Measurements from ENCODE around the gene QRSL1.

DNA sequence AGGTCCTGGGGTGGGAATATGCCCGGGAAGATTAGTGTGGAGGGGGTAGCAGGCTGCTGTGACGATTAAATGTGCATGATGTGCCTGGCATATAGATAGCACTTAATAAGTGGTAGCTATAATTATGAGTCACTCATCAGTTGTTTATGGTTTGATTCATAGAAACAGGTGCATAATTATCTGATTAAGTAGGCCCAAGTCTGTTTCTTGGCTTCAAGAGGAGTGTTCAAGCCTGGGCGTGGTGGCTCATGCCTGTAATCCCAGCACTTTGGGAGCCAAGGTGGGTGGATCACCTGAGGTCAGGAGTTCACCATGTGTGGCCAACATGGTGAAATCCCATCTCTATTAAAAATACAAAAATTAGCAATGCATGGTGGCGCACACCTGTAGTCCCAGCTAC, 74.9 kb downstream of the QRSL1 start:
- TF ChIP-seq, protein P1, sequence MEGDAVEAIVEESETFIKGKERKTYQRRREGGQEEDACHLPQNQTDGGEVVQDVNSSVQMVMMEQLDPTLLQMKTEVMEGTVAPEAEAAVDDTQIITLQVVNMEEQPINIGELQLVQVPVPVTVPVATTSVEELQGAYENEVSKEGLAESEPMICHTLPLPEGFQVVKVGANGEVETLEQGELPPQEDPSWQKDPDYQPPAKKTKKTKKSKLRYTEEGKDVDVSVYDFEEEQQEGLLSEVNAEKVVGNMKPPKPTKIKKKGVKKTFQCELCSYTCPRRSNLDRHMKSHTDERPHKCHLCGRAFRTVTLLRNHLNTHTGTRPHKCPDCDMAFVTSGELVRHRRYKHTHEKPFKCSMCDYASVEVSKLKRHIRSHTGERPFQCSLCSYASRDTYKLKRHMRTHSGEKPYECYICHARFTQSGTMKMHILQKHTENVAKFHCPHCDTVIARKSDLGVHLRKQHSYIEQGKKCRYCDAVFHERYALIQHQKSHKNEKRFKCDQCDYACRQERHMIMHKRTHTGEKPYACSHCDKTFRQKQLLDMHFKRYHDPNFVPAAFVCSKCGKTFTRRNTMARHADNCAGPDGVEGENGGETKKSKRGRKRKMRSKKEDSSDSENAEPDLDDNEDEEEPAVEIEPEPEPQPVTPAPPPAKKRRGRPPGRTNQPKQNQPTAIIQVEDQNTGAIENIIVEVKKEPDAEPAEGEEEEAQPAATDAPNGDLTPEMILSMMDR (IDR thresholded peaks at IDR 0.05 in 2 of 3, conservative IDR thresholded peaks at IDR 0.05 in 1 of 3; ENCODE audit: insufficient read depth in 2 of 3, low read depth in 1 of 3, low read length in 3 of 3), result no peak
- TF ChIP-seq, protein P2, sequence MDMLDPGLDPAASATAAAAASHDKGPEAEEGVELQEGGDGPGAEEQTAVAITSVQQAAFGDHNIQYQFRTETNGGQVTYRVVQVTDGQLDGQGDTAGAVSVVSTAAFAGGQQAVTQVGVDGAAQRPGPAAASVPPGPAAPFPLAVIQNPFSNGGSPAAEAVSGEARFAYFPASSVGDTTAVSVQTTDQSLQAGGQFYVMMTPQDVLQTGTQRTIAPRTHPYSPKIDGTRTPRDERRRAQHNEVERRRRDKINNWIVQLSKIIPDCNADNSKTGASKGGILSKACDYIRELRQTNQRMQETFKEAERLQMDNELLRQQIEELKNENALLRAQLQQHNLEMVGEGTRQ (CRISPR knock-in tag; IDR thresholded peaks at IDR 0.05), result no peak
- TF ChIP-seq, protein P3, sequence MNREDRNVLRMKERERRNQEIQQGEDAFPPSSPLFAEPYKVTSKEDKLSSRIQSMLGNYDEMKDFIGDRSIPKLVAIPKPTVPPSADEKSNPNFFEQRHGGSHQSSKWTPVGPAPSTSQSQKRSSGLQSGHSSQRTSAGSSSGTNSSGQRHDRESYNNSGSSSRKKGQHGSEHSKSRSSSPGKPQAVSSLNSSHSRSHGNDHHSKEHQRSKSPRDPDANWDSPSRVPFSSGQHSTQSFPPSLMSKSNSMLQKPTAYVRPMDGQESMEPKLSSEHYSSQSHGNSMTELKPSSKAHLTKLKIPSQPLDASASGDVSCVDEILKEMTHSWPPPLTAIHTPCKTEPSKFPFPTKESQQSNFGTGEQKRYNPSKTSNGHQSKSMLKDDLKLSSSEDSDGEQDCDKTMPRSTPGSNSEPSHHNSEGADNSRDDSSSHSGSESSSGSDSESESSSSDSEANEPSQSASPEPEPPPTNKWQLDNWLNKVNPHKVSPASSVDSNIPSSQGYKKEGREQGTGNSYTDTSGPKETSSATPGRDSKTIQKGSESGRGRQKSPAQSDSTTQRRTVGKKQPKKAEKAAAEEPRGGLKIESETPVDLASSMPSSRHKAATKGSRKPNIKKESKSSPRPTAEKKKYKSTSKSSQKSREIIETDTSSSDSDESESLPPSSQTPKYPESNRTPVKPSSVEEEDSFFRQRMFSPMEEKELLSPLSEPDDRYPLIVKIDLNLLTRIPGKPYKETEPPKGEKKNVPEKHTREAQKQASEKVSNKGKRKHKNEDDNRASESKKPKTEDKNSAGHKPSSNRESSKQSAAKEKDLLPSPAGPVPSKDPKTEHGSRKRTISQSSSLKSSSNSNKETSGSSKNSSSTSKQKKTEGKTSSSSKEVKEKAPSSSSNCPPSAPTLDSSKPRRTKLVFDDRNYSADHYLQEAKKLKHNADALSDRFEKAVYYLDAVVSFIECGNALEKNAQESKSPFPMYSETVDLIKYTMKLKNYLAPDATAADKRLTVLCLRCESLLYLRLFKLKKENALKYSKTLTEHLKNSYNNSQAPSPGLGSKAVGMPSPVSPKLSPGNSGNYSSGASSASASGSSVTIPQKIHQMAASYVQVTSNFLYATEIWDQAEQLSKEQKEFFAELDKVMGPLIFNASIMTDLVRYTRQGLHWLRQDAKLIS (CRISPR knock-in tag; IDR thresholded peaks at IDR 0.05), result no peak
- TF ChIP-seq HMG20B (CRISPR knock-in tag; IDR thresholded peaks at IDR 0.05), result no peak
- TF ChIP-seq TEAD1 (CRISPR knock-in tag; IDR thresholded peaks at IDR 0.05), result no peak
- TF ChIP-seq POLR2AphosphoS2 (IDR thresholded peaks at IDR 0.05; ENCODE audit: low read length), result no peak

Data from K562 (cell line).